Body of pancreas (tissue), 4 donors: Measurements from ENCODE around the gene OR6C76. TPM values are rescaled to one million over a fixed set of nuclear protein-coding genes. Genes with fewer than 3 reads are reported as not detected.
"Not testable (repeated sequence)": the region's sequence is repeated elsewhere in the genome, so short reads cannot be mapped to it uniquely, and the experiment has no call there.

Experiments
- ATAC-seq: fragments of 150-250 bp; one replicate; pipeline ENCODE4 v1.9.1; 2016
- DNase-seq, 4 donors: peaks; one replicate each; pipeline ENCODE4 v3.0.0-alpha.2; 2019
- H3K27ac ChIP-seq, 4 donors: fragments of 200-600 bp; sonication (generic); 1 replicate in 3 of 4; 2 replicates in 1 of 4; pipeline versions ENCODE4 v1.5.1 to v1.6.1; 2016 to 2019; ENCODE audit warnings: mild to moderate bottlenecking in 1 of 4, mixed read lengths in 1 of 4, moderate library complexity in 1 of 4
- H3K27me3 ChIP-seq, 2 donors: fragments of 200-600 bp; sonication (generic); one replicate each; pipeline ENCODE4 v1.6.0; 2016; ENCODE audit warnings: mild to moderate bottlenecking in 1 of 2
- H3K36me3 ChIP-seq, 2 donors: fragments of 200-600 bp; sonication (generic); replicated peaks in 1 of 2; 2 replicates each; pipeline ENCODE4 v1.5.1; 2016; ENCODE audit warnings: low read depth in 2 of 2; ENCODE audit not compliant: insufficient read depth in 1 of 2
- H3K4me1 ChIP-seq: fragments of 200-600 bp; sonication (generic); one replicate; pipeline ENCODE4 v1.6.0; 2016
- H3K4me3 ChIP-seq, 2 donors: fragments of 200-600 bp; sonication (generic); 1 replicate in 1 of 2; 2 replicates in 1 of 2; pipeline ENCODE4 v1.5.1; 2016 to 2019
- H3K9me3 ChIP-seq, 3 donors: fragments of 200-600 bp; sonication (generic); 1 replicate in 2 of 3; 2 replicates in 1 of 3; pipeline ENCODE4 v1.5.1; 2016
- CTCF ChIP-seq, 7 experiments: fragments of 450-650 bp in 4 of 7; fragments of 200-600 bp in 3 of 7; sonication (generic) in 3 of 7; IDR thresholded peaks; one replicate each; pipeline ENCODE4 v1.5.1; 2016 to 2019; ENCODE audit warnings: antibody characterized with exemption in 7 of 7
- POLR2A ChIP-seq, 3 donors: fragments of 450-650 bp; IDR thresholded peaks; one replicate each; pipeline ENCODE4 v1.6.1; 2016; ENCODE audit warnings: antibody characterized with exemption in 3 of 3, mild to moderate bottlenecking in 2 of 3
- WGBS, 2 donors: methylation state at CpG; one replicate each; pipeline ENCODE4 v1.1.5; 2017; 5-methylcytosine and 5-hydroxymethylcytosine counted together
- intact Hi-C: fragments of 100-400 bp; cut with DNase I; formaldehyde crosslinking; loops from one replicate; pipeline ENCODE4 v1.15.1; 2023
- total RNA-seq, 2 donors: library from RNA; depleted of rRNA; stranded (reverse); fragments of >200 nt; gene quantifications; one replicate each; pipeline ENCODE4 v1.1.0, GENCODE V29; 2016

OR6C76 gene
- total RNA-seq, 2 donors from 2014 or later: not detected

GRCh38 chr12:55420307-55420962 is 5.6 kb upstream of the OR6C76 start:
- ATAC-seq: peak; percentile 9
- intact Hi-C loops: no loop called here
- peak in 2 of 4 donors; percentile 11 to 19 for DNase-seq
- Histone ChIP-seq H3K4me1 (no peaks in the 10 kb centered on the region), H3K27ac (no peak overlapping the region), H3K36me3 (no peaks in the 10 kb centered on the region), H3K4me3 (no peak overlapping the region), H3K9me3 (no peaks in the 10 kb centered on the region), H3K27me3 (no peaks in the 10 kb centered on the region)
- TF ChIP-seq POLR2A (IDR thresholded peaks at IDR 0.05) (no peak), CTCF (IDR thresholded peaks at IDR 0.05) (no peak)
- WGBS, 2 donors: 54% methylated on average over 2 of the region's 2 CpGs

GRCh38 chr12:55428331-55429243 is 2.5 kb downstream of the OR6C76 start:
- no peaks in the 10 kb centered on the region for H3K9me3 ChIP-seq
- DNase-seq (no peak), ATAC-seq (no peak)
- no peak overlapping the region for H3K4me3 ChIP-seq
- WGBS, 2 donors: 20 to 34% methylated on average over 1 of the region's 1 CpG
- H3K27ac ChIP-seq: no peak overlapping the region
- H3K27me3 ChIP-seq: no peaks in the 10 kb centered on the region
- no peaks in the 10 kb centered on the region for H3K36me3 ChIP-seq
- TF ChIP-seq POLR2A (IDR thresholded peaks at IDR 0.05) (no peak), CTCF (IDR thresholded peaks at IDR 0.05) (no peak)
- intact Hi-C loops: no loop called here
- no peaks in the 10 kb centered on the region for H3K4me1 ChIP-seq

GRCh38 chr12:55441233-55441632 is 15.2 kb downstream of the OR6C76 start:
- intact Hi-C loops, H3K27me3 ChIP-seq, ATAC-seq, H3K9me3 ChIP-seq, H3K27ac ChIP-seq, H3K36me3 ChIP-seq, H3K4me1 ChIP-seq, DNase-seq, H3K4me3 ChIP-seq: not testable (repeated sequence)
- WGBS, 2 donors: 77 to 81% methylated on average over 5 of the region's 5 CpGs

- Histone ChIP-seq H3K27me3 (no peaks in the 10 kb centered on the region), H3K4me1 (no peaks in the 10 kb centered on the region), H3K4me3 (no peak within 1 kb of the TSS), H3K36me3 (no peaks in the 10 kb centered on the region), H3K27ac (no peak within 1 kb of the TSS), H3K9me3 (no peaks in the 10 kb centered on the region)
- ATAC-seq (no peak), DNase-seq (no peak)
- 34 to 41% methylated on average over 2 of the region's 2 CpGs for WGBS, 2 donors
- intact Hi-C loops: no loop called here
- TF ChIP-seq POLR2A (IDR thresholded peaks at IDR 0.05) (no peak), CTCF (IDR thresholded peaks at IDR 0.05) (no peak)
Measured at GRCh38 chr12:55443776-55444175, 17.7 kb downstream of the OR6C76 start, which contains the start of gene OR6C2. Gene OR6C2 (plus strand): TSS chr12:55444076. CDS start chr12:55452214, 8,138 bp downstream.

GRCh38 chr12:55445357-55445756 is 19.3 kb downstream of the OR6C76 start:
- ATAC-seq: no peak
- TF ChIP-seq POLR2A (IDR thresholded peaks at IDR 0.05) (no peak), CTCF (IDR thresholded peaks at IDR 0.05) (no peak)
- Histone ChIP-seq H3K4me1 (no peaks in the 10 kb centered on the region), H3K4me3 (no peak overlapping the region), H3K36me3 (no peaks in the 10 kb centered on the region), H3K9me3 (no peaks in the 10 kb centered on the region), H3K27me3 (no peaks in the 10 kb centered on the region), H3K27ac (no peak overlapping the region)
- no peak for DNase-seq
- WGBS, 2 donors: 95 to 96% methylated on average over 1 of the region's 1 CpG
- intact Hi-C loops: no loop called here
